HG02970 (cell line): ENCODE data around the gene ADAMTSL4.

Source experiments
- ATAC-seq: cut with Tn5 transposase; IDR thresholded peaks from one replicate; pipeline ENCODE4 v1.9.1; 2021; ENCODE audit warnings: mild to moderate bottlenecking, moderate library complexity, moderate number of reproducible peaks; ENCODE audit not compliant: unreplicated experiment, low FRiP score

The ADAMTSL4 gene

DNA sequence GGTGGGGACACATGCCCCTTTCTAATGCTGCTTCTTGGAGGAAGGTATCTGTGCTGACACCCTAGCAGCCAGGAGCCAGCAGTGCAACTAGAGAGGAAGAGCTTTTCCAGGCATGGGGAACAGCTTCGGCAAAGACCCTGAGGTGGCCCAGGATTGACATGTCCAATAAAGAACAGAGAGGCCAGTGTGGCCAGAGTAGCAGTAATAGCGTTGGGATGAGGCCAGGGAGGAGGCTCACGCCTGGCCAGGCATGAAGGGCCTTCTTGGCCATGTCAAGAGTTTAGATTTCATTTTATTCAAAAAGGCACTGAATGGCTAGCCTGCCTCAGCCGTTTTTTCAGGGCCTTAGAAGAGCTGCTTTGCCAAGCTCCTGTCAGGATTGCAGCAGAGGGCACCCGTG is 16.3 kb upstream of the ADAMTSL4 start:
- ATAC-seq = no peak

DNA sequence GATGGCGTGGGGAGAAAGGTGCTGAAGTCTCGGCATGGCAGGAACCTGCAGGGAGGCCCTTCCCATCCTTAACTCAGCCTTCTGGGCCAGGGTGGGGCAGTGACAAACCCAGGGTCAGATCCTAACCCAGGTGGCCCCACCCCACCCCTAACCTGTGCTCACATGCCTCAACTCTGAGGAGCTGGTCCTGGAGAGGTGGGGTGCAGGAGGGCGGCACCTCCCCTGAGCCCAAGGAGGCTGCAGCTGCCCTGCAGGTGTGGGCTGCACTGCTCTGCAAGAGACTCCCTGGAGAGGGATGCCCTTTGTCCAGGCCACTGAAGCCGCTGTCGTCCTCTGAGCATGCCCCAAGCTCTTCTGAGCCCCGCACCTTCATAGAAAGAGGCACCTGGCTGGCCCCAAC is 15.2 kb upstream of the ADAMTSL4 start:
- ATAC-seq = no peak

DNA sequence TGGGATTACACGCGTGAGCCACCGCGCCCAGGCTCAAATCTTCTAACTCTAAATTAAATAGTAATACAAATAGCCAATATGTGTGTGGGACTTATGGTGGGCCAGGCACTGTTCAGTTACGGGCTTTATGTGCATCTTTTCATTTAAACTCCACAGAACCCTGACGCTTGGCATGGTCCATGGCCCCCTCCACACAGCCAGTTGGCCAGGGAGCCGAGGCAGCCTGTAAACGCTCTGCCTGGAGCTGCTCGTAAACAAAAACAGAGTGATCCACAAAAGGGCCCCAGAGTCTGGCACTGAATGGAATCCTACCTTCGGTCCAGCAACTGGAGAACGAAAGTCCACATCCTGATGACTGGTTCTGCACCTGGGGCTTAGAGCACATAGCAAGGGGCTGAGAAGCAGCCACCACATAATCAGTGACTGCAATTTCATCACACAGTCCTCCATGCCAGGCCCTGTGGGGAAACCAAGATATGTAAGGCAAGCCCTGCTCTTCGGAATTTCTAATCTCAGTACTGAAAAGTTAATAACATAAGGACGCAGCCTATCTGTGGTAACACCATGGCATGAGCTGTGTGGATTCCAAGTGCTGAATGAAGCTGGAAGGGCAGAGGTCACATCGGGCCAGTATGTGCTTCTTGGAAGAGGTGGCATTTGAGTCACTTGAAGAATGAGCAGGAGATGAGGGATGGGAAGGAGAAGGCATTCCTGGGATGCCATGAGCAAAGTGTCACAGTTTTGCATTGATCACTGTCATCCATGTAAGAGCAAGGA is 13.5 kb upstream of the ADAMTSL4 start:
- ATAC-seq = no peak

DNA sequence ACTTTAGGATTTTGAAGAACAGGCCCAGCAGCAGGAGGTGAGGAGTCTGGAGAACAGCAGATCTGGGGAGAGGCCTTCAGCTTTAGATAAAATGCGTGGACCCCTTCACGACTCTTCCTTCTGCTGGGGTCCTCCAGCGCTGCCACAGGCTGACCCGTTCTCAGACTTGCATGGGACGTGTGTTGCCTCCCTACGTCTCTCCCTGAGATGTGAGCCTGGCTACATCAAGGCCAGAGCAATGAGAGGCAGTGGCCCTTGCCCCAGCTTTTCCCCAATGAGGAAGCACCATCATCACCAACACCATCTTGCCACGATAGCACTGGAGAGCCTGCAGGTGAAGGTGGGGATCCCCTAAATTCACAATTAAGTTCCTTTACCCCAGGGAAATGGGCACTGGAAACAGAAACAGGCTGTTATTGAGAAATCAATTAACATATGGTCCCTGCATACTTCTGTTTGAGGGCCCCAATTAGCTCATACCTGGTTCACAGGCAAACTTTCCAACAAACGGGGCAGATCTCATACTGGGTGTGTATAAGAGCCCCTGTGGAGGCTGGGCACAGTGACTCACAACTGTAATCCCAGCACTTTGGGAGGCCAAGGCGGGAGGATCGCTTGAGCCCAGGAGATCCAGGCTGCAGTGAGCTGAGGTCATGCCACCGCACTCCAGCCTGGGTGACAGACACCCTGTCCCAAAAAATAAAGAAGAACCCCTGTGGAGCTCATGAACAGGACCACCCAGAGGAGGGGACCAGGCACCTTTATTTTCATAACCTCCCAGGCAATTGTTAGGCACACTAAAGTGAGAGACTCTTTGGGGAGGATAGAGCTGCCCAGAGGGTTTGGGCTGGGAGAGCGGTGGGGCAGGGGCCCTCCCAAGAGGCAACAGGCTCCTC is 12.1 kb upstream of the ADAMTSL4 start:
- no peak for ATAC-seq

DNA sequence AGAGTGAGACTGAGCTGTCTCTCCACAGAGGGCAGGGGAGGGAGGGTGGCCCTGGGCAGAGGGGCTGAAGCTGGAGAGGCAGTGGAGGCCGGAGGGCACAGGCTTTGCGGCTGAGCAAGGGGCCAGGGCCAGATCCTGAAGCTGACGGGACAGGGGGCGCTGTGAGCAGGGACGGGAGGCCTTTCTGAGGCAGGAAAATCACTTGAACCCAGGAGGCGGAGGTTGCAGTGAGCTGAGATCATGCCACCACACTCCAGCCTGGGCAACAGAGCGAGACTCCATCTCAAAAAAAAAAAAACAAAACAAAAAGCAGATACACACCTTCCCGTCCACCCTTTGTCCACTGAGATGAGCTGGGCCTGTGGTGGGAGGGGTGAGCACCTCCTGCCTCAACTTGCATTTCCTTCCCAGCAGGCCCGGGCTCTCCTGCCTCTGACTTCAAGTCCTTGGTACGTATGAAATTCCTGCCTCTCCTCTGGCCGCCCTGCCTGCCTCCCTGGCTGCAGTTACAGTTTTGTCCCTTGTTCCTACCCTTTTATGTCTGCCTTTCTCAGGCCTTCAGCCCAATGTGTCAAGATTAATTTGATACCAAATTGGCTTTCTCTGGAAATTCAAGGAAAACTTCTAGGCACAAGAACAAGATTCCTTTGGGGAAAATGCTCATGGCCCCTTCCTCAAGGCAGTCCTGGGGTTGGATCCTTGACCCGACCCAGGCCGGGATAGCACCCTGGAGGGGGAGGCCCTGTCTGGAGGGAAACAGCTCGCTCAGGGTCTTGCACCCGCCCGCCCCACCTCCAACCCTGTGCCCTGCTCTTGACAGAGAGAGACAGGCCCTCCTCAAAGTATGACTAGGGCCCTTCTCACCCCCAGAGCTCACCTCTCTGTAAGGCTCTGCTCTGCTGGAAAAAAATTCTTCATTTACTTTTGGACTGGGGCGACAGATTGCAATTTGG is 11.2 kb upstream of the ADAMTSL4 start:
- no peak for ATAC-seq

DNA sequence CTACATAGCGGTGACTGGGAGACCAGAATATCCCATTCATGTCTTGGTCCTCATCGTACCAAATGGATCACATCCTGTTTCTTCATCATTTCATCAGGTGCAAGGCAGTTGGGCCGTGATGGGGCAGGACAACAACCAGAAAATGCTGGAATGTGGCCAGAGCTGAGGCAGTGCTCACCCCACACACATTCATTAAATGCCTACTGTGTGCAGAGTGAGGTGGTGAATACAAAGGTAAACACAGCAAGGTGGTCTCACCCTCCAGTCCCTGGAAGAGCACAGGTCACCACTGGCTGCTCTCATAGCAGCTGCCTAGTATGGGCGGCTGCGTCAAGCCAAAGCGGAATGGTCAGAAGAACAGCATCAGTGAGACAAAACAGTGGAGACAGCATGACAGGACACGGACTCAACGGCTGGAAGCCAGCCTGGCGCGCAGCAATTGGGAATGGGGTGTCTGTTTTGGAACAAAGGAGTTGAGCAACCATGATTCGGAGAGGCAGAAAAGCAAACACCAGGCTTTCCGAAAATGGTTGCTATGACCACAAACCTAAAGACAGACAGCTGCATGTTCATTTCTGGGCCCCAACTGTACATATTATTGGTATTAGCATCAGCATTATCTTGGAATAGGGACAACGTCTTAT is 5.6 kb upstream of the ADAMTSL4 start:
- ATAC-seq = no peak

DNA sequence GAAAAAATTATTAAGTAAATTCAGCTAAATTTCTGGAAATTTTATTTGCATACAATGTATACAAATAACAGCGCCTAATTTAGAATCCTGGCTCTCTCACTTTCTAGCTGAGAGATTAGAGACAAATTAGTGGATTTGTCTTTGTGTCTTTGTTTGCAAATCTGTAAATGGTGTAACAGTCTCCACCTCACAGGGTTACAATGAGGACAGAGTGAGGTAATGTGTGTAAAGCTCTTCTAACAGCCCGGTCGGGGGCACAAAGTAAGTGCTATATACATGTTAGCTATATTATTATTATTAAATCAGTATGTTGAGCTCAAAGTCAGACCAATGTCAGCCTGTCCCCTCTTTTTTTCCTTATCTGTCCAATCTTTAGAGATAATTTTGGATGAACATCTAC is 5.0 kb upstream of the ADAMTSL4 start:
- ATAC-seq = no peak

DNA sequence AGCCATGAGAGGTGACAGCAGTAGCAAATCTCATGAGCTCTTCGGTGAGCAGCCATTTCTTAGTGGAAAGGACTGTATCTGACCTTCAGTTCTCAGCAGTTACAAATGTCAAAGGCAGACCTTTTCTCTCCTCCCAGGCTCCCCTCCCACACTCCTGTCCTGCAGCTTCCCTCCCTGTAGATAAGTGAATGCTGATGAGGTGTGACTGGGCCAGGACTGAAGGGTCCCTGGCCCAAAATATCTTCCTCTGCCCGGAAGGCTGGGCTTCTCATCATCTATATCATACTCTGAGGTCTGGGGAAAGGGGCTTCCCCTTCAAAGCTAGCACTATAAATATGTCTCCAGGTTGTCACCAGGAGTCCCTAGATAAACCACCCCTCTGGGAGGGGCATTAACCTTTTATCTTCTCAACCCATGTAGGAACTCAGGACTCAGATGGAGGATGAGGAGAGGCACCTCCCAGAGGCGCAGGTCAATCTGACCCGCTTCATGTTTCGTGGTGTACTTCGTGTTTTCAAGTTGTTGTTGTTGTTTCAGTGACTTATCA is 3.6 kb upstream of the ADAMTSL4 start:
- ATAC-seq = no peak

DNA sequence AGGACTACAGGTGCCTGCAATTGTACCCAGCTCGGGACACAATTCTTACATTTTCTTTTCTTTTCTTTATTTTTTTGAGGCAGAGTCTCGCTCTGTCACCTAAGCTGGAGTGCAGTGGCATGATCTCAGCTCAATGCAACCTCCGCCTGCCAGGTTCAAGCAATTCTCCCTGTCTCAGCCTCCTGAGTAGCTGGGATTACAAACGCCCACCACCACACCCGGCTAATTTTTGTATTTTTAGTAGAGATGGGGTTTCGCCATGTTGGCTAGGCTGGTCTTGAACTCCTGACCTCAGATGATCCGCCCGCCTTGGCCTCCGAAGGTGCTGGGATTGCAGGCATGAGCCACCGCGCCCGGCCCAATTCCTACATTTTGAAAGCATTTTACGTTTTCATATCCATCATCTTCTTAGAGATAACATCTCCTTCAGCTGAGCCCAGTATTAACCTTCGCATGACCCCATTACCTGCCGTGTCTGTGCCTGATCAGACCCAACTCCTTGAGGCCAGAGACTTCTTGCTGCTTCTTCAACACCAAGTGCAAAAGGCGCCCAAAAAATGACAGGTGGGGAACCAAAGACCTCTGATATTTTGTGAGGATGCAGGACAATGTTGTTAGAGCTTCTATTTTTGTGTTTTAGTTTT is 2.8 kb upstream of the ADAMTSL4 start:
- ATAC-seq = no peak

DNA sequence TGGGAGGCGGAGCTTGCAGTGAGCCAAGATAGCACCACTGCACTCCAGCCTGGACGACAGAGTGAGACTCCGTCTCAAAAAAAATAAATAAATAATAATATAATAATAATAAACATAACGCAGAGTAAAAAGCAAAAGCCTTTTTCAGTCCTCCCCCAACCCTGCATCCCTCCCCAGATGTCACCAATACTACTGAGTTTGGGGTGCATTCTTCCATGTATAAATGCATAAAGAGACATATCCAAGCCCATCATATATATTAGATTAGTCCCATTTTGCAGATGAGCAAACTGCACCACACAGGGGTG is 930 bp upstream of the ADAMTSL4 start:
- no peak for ATAC-seq

DNA sequence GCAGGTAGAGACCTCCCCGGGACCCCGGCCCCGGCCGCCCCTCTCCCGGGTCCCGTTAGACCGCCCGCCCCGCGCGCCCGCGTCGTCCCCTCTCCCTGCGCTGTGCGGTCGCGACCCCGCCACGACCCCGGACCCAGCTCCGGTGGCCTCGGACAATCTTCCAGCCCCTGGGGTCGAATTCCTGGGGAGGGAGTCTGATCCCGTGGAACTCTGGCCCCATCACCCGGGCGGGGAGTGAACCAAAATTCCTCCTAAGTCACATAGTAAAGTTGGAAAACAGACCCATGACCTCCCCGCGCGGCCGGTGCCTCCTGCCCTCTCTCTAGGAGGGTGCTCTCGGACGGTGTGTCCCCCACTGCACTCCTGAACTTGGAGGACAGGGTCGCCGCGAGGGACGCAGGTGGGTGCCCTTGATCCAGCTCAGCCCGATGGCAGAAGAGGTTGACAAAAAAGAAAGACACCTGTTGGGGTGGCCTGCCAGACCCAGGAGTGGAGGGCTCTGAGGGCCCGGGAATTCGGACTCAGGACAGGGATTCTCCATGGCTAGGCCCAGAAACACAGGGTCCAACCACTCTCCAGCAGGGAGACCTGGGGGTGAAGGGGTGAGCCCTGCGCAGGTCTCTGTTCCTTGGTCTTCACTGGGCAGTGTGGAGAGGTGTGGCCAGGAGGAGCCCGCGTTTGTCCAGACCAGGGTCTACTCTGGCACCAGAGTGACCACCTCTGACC is 451 bp downstream of the ADAMTSL4 start:
- no peak for ATAC-seq

DNA sequence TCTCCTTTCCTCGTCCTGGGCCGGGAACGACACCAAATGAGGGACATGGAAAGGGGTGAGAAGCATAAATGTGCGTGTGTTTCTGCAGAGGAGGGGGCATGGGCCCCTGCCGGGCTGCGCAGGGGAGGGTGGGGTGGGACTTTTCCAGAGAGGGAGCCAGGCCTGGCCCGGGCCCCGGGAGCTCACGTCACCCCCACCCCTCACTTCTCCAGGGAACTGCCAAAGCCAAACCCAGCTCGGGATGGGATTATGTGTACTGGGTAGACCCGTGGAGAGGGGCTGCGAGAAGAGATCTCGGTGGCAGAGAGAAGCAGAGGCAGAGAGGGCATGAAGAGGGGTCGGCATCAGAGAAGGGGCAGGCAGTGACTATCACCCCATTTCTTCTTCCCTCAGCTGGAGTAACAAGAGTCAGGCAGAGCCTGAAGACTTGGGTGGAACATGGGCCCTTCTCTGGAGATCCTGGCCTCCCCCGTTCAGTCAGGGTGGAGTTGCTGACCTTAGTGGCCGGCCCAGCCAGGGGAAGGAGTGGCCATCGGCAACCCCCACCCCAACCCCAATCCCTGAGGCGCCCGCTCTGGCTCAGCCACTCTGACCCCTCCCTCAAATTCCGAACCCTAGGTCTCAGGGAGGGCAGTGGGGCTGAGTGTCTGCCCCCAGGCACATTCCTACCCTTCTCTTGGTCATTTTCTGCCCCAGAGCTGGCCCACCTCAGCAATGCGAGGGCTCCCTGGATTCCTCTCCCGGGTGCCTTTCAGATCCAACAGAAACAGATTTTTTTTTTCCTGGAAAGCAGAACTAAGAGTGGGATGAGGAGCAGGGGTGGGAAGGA is 1.2 kb downstream of the ADAMTSL4 start:
- ATAC-seq = no peak

DNA sequence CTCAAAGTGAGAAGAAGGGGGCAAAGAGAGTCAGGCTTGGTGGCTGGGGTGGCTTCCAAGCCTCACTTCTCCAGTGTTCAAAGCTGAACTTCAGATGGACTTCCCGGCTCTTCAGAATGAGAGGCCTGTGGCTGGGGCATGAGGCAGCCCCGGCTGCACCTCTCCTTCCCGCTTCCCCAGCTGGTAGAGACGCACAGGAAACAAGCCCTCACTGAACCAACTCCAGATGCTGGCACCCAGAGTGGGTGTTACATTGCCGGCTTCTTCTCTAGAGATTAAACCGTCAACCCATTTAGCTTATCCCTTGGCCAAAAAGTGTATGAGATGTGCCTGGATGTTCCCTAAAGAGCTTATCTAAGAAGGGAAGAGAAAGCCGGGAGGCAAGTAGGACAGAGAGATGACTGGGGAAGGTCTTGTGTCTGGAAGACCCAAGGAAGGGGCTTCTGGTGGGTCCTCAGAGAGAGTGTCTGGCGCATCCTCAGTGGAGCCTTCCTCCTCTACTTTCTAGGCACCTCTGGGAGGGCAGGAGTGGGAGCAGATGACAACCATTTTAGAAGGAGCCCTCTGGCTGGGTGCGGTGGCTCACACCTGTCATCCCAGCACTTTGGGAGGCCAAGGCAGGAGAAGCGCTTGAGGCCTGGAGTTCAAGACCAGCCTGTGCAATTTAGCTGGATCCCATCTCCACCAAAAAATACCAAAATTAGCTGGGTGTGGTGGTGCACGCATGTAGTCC is 2.0 kb downstream of the ADAMTSL4 start:
- no peak for ATAC-seq

DNA sequence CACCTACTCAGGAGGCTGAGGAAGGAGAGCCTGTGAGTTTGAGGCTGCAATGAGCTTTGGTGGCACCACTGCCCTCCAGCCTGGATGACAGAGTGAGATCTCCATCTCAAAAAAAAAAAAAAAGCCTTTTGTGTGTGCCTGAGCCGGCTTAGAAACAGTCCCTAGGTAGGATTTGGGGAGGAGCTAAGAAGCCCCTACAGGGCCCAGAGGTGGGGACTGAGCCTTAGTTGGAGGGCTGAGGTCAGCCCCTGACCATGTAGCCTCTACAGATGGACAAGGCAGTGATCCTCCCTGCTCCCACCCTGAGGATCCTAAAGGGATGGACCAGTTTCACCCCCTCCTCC is 2.5 kb downstream of the ADAMTSL4 start:
- ATAC-seq = no peak

DNA sequence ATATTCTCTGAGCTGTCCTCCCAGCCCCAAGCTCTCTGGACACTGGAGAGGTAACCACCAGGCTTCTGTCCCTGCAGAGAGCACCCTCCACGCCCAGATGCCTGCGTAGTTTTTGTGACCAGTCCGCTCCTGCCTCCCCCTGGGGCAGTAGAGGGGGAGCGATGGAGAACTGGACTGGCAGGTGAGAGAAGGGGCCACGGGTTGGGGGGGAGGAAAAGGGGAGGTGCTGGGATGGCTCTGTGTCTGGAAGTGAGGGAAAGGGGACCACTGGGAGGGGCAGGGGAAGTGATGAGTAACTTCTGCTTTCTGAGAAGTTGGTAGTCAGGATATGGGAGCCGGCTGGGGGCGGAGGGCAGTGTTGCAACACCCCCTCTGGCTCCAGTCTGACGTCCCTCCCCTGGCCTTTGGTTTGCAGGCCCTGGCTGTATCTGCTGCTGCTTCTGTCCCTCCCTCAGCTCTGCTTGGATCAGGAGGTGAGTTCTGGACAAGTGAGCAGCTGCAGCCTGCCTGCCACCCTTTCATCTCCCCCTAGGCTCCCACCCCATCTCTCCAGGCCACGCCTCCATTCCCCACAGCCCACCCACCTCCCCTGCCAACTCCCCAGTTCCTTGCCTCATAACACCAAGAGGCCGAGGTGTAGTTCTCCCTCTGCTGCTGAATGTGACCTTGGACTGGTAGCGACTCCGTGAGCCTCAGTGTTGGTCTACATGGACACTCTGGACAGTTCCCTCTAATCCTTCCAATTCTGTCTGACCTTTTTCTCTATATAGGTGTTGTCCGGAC is 3.1 kb downstream of the ADAMTSL4 start:
- no peak for ATAC-seq

DNA sequence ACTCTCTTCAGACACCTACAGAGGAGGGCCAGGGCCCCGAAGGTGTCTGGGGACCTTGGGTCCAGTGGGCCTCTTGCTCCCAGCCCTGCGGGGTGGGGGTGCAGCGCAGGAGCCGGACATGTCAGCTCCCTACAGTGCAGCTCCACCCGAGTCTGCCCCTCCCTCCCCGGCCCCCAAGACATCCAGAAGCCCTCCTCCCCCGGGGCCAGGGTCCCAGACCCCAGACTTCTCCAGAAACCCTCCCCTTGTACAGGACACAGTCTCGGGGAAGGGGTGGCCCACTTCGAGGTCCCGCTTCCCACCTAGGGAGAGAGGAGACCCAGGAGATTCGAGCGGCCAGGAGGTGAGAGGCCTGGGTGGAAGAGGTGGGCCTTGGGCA is 3.7 kb downstream of the ADAMTSL4 start:
- no peak for ATAC-seq
